Hematopoietic multipotent progenitor cell treated with erythropoietin and hydrocortisone succinate and interleukin-3 and kit ligand, for 6 days (in vitro differentiated cells): ENCODE data around the gene EVL.
A peak's percentile ranks its signal among the peaks of the same experiment; 100 is the strongest.
"Not testable (repeated sequence)": the region's sequence is repeated elsewhere in the genome, so short reads cannot be mapped to it uniquely, and the experiment has no call there.

Experiments
- DNase-seq: peaks from one replicate; pipeline ENCODE4 v3.0.0-alpha.2; 2015

Gene EVL

GRCh38 chr14:100039903-100040302 lies 25.3 kb upstream of the EVL start:
- no peak for DNase-seq

DNA sequence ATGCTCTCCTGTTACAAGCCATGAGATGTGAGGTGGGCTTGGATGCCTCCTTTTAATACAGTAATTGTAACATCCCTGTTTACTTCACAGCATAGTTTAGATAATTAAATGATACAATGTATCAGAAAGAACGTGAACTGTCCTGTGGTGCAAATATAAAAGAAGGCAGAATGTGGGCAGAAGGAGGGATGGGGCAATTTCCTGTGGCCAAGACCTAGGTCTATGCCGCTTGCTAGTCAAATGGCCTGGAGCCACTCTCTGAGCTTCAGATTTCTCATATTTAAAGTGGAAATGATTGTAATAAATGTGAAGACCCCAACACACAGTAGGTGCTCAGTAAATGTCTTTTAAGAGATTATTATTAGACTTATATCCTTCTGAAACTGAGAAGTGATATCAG lies 24.0 kb upstream of the EVL start:
- peak; percentile 55 for DNase-seq

DNA sequence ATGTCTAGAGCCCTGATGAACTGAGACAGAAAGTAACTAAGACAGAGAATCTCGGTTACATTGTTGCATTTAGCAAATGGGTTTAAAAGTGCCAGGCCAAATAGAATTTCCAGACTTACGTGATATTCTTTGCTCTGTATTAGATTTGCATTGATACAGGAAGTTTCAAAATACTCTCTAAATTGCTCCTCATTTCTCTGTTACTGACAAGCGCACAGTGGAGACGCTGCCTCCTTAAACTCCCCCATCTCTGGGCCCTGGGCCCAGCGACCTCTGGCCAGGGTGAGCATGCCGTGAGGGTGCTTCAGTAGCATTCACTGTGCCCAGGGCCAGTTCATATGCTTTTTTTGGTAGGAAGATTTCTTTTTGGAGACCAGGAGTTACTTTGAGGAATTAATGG lies 22.9 kb upstream of the EVL start:
- no peak for DNase-seq

DNA sequence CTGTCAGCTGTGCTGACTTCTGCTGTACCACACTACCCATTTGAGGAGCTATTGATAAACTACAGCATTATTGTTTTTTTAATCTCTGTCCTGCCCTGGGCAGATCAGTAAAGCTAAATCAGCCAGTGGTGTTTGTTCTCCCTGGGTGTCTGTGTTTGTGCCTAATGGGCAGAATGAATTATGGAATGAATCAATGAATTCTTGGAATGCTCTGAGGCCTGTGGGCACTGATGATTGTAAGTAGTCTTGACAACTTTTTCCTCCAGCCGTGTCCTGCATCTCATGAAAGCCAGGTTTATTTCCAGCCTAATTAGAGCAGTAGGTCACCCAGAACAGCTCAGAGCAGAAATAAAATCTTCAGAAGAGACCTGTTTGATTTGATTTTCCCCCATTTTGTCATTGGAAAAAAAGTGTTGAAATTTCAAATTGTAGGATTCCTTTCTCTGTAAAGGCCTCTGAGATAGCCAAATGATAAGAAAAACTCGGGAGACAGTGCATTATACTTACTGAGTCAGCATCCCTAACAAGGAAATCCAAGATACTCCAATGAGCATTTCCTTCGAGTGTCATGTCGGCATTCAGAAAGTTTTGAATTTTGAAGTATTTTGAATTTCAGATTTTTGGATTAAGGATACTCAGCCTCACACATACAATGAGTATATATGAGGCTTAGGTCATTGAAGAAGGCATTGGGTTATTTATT lies 19.4 kb upstream of the EVL start:
- DNase-seq = no peak

DNA sequence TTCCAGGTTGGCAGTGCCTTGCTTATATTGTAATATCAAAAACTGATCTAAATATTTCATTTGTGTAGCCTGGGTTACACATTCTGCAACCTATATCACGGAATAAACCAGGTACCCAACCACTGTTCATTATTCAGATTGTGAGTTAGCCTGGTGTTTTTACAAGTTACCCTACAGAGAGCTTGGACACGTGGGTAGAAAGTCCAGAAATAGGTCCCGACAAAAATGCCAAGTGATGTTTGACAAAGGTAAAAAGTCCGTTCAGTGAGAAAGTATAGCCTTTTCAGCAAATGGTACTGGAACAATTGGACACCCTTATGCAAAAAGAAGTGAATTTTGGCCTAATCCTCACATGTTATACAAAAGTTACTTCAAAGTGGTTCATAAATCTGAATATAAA lies 17.6 kb upstream of the EVL start:
- DNase-seq = no peak

- no peak for DNase-seq
Observed at GRCh38 chr14:100048786-100049185, 16.4 kb upstream of the EVL start.

- no peak for DNase-seq
Observed at GRCh38 chr14:100049220-100049619, 16.0 kb upstream of the EVL start.

DNA sequence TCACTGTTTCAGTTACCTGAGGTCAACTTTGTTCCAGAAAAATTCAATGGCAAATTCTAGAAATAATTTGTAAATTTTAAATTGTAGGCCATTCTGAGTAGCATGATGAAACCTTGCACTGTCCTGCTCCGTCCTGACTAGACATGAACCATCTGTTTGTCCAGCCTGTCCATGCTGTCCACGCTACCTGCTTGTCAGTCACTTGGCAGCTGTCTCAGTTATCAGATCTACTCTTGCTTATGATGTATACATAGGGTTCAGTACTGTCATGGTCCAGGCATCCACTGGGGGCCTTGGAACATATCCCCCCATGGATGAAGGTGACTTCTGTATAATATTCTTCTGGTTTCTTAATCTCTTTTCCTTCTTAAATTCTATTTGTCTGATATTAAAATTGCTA lies 14.1 kb upstream of the EVL start:
- no peak for DNase-seq

DNA sequence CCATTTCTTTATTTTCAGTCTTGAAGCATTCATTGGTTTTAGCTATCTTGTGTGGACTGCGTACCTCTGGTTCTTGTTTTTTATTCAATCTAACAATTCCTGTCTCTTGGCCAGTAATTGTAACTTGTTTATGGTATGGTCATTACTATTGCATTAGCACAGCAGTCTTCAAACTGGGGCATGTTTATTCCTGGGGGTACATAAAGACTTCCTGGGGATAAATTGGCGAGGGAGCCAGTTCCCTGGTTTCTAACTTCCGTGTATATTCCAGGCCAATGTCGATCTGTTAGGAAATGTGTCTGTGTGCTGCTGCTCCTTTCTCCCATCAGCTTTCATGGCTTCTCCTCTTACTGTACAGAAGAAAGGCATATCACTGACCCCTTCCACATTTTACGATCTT lies 13.7 kb upstream of the EVL start:
- no peak for DNase-seq

DNA sequence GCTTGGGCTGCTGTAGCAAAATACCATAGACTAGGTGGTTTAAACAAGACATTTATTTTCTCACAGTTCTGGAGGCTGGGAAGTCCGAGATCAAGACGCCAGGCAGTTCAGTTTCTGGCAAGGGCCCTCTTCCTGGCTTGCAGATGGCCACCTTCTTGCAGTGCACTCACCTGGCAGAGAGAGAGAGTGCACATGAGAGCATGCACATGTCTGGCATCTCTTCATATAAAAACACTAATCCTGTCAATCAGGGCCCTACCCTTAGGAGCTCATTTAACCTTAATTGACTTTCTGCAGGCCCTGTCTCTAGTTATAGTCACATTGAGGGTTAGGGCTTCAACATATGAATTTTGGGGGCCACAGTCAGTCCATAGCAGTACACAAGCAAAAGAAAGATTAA lies 12.4 kb upstream of the EVL start:
- DNase-seq = no peak

- DNase-seq = peak; percentile 72
Observed at GRCh38 chr14:100054316-100055075, 10.7 kb upstream of the EVL start.

DNA sequence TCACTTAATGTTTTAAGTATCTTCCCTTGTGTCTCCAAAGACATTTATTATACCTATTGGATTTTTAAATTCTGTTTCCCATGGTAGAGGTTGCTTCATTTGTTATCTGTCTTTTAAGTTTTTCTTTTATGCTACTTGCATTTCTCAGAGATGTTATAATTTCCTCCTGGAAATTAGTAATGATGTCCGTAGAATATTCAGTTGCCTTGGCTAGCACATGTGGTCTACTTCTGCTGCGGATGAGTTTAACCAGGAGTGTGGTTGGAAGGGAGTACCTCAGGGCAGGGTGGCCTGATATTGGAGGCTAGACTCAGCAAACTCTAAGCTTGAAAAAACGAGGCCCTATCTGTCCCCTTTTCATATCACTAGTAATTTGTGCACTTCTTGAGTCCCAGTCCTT lies 8.8 kb upstream of the EVL start:
- no peak for DNase-seq

- peak; percentile 78 for DNase-seq
Observed at GRCh38 chr14:100056964-100057795, 8.0 kb upstream of the EVL start.

DNA sequence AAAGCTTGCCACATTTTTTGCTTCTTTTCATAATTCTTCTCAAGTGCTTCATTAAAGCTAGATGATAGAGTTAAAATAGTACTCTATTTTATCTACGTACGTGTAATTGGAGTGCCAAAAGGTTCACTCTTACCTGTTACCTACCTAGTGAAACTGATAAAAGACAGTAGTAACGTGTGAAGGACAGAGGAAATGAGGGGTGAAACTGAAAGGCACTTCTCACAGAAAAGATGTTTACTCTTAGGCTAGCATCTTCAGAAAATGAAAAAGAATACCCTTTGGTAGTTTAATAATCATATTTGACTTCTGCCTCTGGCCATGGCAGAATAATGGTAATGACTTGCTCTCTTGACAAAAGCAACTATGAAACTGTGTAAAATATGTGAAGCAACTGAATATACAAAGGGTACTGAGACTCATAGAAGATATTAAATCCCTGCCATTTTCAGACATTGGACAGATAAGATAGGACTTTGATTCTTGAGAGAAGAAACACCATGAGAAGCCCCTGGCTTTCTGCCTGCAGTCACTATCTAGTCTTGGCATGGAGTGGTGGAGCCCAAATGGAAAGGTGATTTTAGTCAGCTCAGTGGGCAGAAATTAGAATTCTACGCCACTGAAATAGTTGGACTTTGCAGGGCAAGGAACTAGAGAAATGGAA lies 6.3 kb upstream of the EVL start:
- peak; percentile 57 for DNase-seq

GRCh38 chr14:100059438-100059781 lies 5.8 kb upstream of the EVL start:
- no peak for DNase-seq

GRCh38 chr14:100060760-100061159 lies 4.5 kb upstream of the EVL start:
- DNase-seq = no peak

DNA sequence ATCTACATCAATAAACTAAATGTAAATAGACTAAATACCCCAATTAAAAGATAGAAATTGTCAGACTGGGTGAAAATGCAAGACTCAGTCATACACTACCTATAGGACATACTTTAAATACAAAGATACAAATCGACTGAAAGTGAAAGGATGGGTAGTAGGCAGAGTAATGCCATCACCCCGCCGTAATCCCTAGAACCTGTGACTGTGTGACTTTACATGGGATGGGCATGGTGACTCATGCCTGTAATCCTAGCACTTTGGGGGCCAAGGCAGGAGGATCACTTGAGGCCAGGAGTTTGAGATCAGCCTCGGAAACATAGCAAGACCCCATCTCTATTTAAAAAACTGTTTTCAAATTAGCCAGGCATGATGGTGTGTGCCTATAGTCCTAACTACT lies 2.6 kb upstream of the EVL start:
- DNase-seq = no peak

- DNase-seq = no peak
Observed at GRCh38 chr14:100063314-100063941, 1.8 kb upstream of the EVL start.

DNA sequence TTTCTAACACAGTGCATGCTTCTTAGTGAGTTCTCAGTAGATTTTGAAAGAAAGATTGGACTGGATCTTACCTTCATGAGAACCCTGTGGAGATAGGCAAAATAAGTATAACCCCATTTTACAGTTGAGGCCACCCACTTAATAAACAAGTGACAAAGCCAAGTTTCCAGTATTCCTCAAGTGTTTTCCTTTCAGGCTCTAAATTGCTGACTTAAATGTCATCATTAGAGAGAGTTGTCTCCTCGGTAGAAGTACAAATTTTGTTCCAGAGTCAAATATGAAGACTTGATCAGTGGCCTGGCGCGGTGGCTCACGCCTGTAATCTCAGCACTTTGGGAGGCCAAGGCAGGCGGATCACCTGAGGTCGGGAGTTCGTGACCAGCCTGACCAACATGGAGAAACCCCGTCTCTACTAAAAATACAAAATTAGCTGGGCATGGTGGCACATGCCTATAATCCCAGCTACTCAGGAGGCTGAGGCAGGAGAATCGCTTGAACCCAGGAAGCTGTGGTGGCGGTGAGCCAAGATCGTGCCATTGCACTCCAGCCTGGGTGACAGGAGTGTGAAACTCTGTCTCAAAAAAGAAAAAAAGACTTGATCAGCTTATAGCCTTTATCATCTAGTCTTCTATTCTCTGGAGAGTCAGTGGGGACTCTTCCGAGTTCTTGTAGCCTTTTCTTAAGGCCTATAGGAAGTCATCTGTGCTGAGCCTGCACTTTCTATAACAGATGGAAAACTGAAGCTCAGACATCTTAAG lies 708 bp upstream of the EVL start:
- DNase-seq = not testable (repeated sequence)

- peak; percentile 86 for DNase-seq
Observed at GRCh38 chr14:100065942-100066574, 836 bp downstream of the EVL start.

DNA sequence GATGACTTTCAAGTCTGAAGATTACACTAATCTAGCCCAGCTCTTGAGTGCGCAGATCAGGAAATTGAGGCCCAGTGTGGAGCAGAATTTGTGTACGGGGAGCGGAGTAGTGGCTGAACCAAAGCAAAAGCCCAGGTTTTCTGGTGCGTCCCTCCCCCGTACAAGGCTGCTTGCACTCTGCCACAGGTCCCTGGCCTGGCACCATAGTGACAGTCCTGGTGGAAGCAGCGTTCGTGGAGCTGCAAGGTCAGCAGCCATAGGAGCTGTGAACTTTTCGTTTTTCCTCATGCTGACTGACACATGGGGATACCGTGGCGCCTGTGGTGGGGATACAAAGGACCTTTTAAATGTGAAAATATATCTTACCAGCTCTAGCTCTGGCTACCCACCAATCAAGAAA lies 1.7 kb downstream of the EVL start:
- DNase-seq = peak; percentile 45

- no peak for DNase-seq
Observed at GRCh38 chr14:100067481-100067880, 2.3 kb downstream of the EVL start.
